ENCODE data around the gene FRMD1.

- TF ChIP-seq SETDB1 (IDR thresholded peaks at IDR 0.05; ENCODE audit: insufficient read length, low read length) (no peak), ZNF350 (tag by site-specific recombination; IDR thresholded peaks at IDR 0.05) (no peak), ZNF561 (tag by site-specific recombination; IDR thresholded peaks at IDR 0.05; ENCODE audit: borderline replicate concordance) (no peak), MEIS1 (CRISPR knock-in tag; IDR thresholded peaks at IDR 0.05; ENCODE audit: borderline replicate concordance) (no peak), BCL11B (tag by site-specific recombination; IDR thresholded peaks at IDR 0.05; ENCODE audit: low read depth) (no peak), ZFP41 (tag by site-specific recombination; IDR thresholded peaks at IDR 0.05; ENCODE audit: borderline replicate concordance) (no peak), YY1 (tag by site-specific recombination; IDR thresholded peaks at IDR 0.05) (no peak)
- TF ChIP-seq, protein P1, sequence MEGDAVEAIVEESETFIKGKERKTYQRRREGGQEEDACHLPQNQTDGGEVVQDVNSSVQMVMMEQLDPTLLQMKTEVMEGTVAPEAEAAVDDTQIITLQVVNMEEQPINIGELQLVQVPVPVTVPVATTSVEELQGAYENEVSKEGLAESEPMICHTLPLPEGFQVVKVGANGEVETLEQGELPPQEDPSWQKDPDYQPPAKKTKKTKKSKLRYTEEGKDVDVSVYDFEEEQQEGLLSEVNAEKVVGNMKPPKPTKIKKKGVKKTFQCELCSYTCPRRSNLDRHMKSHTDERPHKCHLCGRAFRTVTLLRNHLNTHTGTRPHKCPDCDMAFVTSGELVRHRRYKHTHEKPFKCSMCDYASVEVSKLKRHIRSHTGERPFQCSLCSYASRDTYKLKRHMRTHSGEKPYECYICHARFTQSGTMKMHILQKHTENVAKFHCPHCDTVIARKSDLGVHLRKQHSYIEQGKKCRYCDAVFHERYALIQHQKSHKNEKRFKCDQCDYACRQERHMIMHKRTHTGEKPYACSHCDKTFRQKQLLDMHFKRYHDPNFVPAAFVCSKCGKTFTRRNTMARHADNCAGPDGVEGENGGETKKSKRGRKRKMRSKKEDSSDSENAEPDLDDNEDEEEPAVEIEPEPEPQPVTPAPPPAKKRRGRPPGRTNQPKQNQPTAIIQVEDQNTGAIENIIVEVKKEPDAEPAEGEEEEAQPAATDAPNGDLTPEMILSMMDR (tag by site-specific recombination; IDR thresholded peaks at IDR 0.05), result no peak
- TF ChIP-seq, protein P2, sequence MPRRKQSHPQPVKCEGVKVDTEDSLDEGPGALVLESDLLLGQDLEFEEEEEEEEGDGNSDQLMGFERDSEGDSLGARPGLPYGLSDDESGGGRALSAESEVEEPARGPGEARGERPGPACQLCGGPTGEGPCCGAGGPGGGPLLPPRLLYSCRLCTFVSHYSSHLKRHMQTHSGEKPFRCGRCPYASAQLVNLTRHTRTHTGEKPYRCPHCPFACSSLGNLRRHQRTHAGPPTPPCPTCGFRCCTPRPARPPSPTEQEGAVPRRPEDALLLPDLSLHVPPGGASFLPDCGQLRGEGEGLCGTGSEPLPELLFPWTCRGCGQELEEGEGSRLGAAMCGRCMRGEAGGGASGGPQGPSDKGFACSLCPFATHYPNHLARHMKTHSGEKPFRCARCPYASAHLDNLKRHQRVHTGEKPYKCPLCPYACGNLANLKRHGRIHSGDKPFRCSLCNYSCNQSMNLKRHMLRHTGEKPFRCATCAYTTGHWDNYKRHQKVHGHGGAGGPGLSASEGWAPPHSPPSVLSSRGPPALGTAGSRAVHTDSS (tag by site-specific recombination; IDR thresholded peaks at IDR 0.05), result no peak
Observed at GRCh38 chr6:168033791-168034190, 45.2 kb downstream of the FRMD1 start.
